Suprapubic skin (tissue), 3 donors: ENCODE measurements around the gene THAP3.

ENCODE experiments used
- POLR2A ChIP-seq, 2 donors: fragments of 450-650 bp; IDR thresholded peaks; one replicate each; pipeline ENCODE4 v1.6.1; 2017; ENCODE audit warnings: antibody characterized with exemption in 2 of 2, mild to moderate bottlenecking in 2 of 2, moderate library complexity in 2 of 2
- TF ChIP-seq, protein P1 (sequence below), 2 donors: fragments of 200-600 bp in 1 of 2; fragments of 450-650 bp in 1 of 2; sonication (generic) in 1 of 2; IDR thresholded peaks; one replicate each; pipeline ENCODE4 v1.5.1; 2016 to 2019; ENCODE audit warnings: antibody characterized with exemption in 2 of 2, mild to moderate bottlenecking in 1 of 2, moderate library complexity in 1 of 2

DNA sequence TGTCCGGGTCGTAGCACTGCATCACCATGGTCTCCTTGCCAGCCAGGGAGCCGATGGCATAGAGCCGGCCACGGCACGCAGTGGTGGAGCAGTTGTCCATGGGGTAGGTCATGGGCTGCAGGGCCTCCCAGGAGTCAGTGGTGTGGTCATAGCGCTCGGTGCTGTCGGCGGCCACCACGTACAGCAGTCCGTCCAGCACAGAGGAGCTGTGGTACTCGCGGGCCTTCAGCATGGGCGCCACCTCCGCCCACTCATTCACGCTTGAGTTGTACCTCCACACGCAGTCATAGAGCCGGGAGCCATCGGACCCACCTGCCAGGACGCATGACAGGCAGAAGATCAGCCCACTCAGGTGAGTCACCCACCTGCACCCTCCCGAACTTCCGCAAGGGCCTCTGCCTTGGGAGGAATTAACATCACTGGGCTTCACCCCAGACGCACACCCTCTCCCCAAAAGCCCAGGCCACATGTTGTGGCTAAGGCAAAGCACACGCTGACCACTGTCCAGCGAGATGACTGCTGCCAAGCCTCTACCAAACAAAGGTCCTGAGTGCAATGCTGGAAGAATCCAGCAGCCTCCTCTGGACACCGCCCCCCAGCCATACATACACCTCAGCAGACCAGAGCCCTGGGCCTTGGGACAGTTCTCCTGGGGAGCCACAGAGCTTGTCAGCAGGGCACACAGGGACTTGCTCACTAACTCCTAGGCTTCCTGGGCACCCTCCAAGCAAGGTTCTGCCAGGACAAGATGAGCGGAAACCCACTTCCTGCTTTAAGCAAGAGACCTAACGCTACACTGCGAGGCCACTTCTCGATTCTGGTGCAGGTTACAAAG, 25.3 kb upstream of the THAP3 start:
- TF ChIP-seq, protein P1, sequence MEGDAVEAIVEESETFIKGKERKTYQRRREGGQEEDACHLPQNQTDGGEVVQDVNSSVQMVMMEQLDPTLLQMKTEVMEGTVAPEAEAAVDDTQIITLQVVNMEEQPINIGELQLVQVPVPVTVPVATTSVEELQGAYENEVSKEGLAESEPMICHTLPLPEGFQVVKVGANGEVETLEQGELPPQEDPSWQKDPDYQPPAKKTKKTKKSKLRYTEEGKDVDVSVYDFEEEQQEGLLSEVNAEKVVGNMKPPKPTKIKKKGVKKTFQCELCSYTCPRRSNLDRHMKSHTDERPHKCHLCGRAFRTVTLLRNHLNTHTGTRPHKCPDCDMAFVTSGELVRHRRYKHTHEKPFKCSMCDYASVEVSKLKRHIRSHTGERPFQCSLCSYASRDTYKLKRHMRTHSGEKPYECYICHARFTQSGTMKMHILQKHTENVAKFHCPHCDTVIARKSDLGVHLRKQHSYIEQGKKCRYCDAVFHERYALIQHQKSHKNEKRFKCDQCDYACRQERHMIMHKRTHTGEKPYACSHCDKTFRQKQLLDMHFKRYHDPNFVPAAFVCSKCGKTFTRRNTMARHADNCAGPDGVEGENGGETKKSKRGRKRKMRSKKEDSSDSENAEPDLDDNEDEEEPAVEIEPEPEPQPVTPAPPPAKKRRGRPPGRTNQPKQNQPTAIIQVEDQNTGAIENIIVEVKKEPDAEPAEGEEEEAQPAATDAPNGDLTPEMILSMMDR (IDR thresholded peaks at IDR 0.05): peak in 1 of 2 donors; percentile 13
- no peak for TF ChIP-seq POLR2A (IDR thresholded peaks at IDR 0.05)
